GM18861 (cell line): ENCODE measurements around the gene PHF13.

Source experiments
- ATAC-seq: cut with Tn5 transposase; IDR thresholded peaks from one replicate; pipeline ENCODE4 v1.9.1; 2021; ENCODE audit not compliant: unreplicated experiment

Gene PHF13

GRCh38 chr1:6601049-6601922 lies 12.2 kb upstream of the PHF13 start:
- ATAC-seq: peak; percentile 30

GRCh38 chr1:6601923-6602668 lies 11.4 kb upstream of the PHF13 start:
- ATAC-seq: peak; percentile 2

GRCh38 chr1:6602669-6603237 lies 10.8 kb upstream of the PHF13 start, which contains the start of gene KLHL21:
Gene KLHL21 (minus strand): TSS chr1:6602869. CDS start chr1:6602817, 52 bp downstream.
- ATAC-seq: peak; percentile 39

DNA sequence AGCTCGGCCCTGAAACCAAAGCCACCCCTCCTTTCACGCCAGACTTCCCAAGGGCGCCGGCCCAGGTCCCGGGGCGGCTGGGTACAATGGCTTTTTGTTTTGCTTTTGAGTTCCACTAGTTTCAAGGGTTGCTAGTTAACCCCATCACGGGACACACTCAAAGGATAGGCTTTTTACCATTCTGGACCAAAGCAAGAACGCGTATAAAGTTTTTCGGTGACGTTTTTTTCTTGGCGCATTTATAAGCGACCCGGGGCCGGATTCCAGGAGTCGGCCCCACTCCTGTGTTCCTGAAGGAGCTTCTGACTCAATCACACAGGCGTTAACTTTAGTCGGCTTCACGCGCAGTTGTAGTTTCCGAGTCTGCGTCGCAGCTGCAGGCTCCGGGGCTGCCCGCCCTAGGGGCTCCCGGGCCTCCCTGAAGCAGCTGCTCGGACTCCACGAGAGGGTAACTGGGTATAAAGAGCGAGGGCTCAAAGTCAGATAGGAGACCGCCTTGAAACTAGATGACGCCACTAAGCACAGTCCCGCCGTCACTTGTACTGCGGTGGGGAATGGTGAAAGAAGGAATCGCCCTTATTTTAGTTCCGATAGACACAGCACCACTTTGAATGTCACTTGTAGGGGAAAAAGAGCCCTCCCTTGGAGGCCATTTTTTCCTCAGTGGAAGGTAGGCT lies 10.2 kb upstream of the PHF13 start:
- peak; percentile 9 for ATAC-seq

- no peak for ATAC-seq
Measured at GRCh38 chr1:6603915-6604558, 9.5 kb upstream of the PHF13 start.

DNA sequence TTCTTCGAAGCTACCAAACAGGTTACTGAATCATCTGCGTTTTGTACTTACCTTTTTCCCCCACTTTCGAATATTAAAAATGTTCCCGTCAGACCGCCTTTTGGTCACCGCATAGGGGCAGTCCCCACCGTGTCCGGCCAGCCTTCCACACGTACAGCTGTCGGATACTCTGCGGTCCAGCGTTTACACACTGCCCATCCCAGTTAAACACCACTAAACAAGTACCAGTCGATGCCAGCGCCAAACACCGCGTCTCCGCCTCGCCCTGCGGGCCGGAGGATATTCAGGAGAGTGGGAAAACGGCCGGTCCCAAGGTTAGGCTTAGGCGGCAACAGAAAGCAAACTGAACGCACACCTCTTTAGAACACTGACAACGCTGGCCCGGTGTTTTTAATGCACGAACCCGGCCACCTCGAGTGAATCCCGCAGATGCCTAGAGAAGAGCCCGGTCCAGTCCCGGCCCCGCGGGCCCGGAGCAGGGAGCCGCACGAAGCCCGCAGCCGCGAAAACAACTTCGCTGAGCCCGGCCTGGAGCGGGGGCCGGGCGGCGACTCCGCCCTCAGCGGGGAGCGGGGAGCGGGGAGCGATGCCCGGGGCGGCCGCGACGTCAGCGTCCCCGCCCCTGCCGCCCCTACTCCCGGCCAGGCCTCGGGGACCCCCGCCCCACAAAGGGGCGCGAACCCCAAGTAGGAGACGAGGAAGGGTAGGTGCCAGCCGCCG lies 730 bp upstream of the PHF13 start:
- peak; percentile 23 for ATAC-seq

DNA sequence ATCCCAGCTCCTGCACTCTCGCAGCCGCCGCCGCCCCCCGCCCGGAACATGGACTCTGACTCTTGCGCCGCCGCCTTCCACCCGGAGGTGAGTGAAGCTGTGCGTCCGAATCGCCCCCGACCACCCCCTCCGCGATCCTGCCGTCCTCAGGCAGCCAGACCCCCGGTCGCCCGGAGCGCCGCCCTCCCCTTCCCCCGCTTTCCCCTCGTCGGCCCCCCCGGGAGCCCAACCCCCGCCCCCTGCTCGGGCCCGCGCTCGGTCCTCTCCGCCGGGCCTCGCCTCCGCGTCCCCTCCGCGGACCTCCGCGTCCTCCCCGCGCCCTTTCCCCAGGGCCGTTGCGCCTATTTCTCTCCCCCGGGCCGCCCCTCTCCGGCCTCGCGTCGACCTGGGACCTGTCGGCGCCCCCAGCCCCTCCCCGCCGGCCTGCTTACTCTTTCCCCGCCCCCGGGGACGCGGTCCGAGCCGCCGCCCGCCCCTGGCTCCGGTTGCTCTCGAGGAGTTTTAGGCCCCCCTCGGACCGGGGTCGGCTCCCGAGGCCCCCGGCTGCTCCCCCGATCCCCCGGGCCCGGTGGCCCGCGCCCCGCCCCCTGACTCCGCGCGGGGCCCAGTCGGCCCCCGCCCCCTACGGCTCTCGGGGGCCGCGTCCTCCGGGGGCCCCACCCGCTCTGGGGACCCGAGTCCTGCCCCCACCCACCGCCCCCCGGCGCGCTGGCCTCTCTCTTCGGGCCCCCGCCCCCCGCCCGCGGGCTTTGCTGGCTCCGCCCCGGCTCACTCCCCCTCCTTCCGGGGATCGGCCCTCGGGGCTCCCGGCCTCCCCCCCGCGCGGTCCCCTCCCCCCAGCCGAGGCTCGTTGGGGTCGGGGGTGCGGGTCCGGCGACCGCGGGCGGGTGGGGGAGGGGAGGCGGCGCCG lies 743 bp downstream of the PHF13 start:
- no peak for ATAC-seq

GRCh38 chr1:6614929-6615785 lies 1.6 kb downstream of the PHF13 start:
- ATAC-seq: no peak

DNA sequence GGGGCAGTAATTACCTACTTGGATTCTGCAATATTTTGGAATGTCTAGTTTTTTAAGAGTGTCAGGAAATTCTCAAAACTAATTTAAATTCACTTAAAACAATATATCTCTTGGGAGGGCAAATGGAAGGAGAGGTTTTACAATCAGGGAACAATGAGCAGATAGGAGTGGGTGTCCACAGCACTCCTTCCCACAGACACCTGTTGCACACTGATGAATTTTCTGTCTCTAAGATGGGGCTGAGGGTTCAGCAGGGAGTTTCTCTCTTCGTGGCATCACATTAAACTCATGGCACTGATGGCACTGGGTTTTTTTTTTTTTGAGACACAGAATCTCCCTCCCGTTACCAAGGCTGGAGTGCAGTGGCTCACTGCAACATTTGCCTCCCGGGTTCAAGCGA lies 5.5 kb downstream of the PHF13 start:
- no peak for ATAC-seq

DNA sequence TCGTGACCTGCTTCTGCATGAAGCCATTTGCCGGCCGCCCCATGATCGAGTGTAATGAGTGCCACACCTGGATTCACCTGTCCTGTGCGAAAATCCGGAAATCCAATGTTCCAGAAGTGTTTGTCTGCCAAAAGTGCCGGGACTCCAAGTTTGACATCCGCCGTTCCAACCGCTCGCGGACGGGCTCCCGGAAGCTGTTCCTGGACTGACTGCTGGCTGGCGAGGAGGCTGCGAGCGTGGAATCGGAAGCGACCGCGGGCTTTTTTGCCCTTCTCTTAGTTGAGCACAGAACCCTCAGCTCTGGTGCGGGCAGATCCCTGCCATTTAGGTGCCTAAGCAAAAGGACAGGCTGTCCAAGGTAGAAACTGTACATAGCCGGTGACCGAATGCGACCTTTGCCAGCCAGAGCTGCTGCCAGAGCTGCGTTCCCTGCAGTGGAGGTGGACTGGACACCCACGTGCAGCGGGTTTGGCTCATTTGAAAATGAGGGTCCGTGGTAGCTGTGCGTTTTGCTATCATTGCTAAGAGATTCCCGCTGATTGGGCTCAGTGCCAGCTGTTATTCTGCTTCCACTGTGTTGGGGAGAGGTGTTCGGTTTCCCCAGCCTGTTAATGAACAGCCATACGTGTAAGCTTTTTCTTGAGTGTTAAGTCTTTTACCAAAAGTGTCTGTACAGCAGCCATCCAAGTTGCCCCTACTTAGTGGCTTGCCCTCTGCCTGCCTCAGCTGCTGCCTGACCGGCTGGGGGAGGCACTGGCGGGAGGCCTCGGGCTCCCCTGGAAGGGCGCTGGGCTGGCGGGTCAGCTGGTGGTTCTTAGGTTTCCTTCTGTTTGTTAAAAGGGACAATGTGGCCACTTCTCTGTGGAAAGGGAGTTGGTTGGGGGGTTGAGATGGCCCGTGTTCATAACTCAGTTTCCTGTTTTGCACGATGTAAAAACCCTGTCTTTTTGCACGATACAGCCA lies 8.2 kb downstream of the PHF13 start:
- no peak for ATAC-seq

- ATAC-seq: no peak
Measured at GRCh38 chr1:6622396-6623152, 9.0 kb downstream of the PHF13 start.

- ATAC-seq: no peak
Measured at GRCh38 chr1:6623269-6623965, 9.9 kb downstream of the PHF13 start.

GRCh38 chr1:6624710-6625583 lies 11.4 kb downstream of the PHF13 start, which contains the start of gene THAP3:
Gene THAP3 (plus strand): TSS chr1:6624868. CDS start chr1:6625219, 351 bp downstream.
- ATAC-seq: peak; percentile 53

DNA sequence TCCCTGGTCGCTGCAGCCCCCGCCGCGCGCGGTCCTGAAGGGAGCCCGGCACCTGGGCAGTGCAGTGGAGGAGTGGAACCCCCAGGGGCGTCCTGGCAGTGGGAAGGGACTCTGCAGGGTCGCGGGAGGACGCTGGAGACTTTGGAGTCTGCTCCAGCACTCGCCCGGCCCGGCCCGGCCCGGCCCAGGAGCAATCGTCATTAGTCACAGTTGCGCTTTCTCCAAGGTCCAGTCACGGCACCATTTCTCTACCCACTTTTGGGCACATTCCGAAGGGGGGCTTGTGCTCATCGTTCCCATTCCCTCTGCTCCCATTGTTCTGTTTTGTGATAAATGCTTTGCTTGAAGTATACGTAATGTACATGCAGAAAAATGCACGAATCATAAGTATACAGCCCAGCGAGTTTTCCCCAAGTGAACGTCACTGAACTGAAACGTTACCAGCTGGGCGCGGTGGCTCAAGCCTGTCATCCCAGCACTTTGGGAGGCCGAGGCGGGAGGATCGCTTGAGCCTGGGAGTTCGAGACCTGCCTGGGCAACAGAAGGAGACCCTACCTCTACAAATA lies 12.1 kb downstream of the PHF13 start:
- ATAC-seq: no peak
